Measurements from ENCODE around the gene TSSK3.

DNA sequence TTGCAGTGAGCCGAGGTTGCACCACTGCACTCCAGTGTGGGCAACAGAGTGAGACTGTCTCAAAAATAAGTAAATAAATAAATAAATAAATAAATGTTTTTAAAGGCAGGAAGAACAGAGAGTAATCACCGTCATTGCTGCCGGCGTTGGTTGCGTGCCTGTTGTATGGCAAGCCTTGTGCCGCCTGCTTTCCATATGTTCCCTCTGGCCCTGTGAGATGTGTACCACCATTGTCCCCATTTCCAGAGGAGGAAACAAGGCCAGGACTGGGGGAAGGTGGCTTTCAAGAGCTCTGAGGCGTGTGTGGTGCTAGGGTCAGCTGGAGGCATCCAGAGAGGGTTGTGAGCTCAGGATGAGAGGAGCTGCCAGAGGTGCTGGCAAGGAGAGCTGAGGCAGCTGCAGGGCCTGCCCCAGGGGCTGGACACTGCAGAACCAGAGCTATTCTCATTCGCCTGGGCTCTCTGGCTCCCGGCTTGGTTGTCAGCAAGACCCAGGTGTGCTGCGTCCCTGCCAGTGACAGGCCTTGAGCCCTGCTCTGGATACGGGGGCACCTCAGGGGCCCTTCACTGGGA is 21.1 kb upstream of the TSSK3 start:
- TF ChIP-seq CTCF (IDR thresholded peaks at IDR 0.05; ENCODE audit: low read depth, low read length) (no peak), EZH2phosphoT487 (IDR thresholded peaks at IDR 0.05; ENCODE audit: low read depth) (no peak)
